Activated T-helper 1 cell treated with Interleukin-2 at 50 U/mL for 16 hours (primary cell): Measurements from ENCODE around the gene PTPRM.

Source experiments
- DNase-seq: peaks from one replicate; pipeline ENCODE4 v3.0.0-alpha.2; 2020; ENCODE audit warnings: low read depth

The PTPRM gene

DNA sequence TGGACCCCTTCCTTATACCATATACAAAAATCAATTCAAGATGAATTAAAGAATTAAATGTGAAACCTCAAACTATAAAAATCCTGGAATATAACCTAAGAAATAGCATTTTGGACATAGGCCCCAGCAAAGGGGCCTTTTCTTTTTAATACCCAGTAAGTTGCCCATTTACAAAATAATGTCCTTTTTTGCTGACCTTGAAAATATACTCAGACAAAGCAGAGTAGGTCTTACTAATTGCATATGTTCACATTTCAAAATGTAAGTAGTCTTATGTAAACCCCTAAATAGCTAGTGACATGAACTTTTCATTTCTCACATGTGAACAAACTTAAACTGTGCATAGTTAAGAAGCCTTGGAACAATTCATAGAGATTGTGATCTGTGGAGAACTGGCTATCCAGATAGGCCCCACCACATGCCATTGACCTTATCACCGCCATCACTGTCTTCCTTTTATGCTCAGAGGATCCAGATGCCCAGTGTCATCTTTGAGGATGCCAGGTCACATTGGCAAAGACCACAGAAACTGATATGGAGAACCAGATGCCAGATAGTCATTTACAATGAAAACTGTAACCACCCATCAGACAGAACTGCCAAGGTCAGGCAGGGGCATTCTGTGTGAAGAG lies 759.8 kb downstream of the PTPRM start:
- DNase-seq: no peak

DNA sequence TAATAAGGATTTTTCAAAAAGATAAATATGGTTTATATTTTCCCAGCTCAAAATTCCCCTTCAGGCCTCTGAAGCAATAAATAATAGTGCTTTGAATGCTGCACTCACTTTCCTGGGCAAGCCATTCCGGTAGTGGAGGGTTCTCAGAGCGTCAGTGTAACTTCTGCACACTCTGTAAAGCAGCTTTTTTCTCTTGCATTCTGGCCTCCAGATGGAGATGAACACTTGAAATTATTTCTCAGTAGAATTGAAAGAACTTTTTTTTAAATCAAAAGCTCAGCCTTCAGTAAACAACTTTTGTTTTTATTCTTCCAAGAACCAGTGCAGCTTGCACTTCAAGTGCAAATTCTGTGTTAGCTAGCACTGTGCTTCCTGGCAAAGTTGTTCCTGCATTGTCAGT lies 761.0 kb downstream of the PTPRM start:
- no peak for DNase-seq

DNA sequence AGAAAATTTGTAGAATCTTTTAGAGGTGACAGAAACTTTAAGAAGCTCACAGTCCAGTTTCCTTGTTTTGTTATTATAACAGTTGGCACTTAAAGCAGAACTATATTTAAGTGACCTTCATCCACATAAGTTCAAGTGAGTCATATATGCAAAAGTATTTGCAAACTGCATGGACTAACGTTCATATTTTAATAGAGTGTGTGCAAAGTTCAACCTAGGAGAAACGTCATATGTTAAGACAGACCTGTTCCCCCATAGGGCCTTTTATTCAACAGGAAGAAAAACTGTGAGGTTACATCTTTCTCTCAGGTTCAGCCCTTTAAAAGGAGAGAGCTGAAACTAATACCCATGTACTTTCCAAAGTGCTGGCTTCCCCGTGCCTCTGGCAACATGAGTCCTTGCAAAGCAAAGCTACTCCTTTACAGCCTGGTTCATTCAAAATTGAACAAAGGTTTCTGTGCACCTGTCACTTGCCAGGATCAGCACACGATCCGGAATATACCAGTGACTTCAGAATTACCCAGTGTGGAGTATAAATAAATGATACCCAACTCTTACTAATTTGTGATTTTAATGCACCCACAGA lies 762.2 kb downstream of the PTPRM start:
- DNase-seq: no peak

DNA sequence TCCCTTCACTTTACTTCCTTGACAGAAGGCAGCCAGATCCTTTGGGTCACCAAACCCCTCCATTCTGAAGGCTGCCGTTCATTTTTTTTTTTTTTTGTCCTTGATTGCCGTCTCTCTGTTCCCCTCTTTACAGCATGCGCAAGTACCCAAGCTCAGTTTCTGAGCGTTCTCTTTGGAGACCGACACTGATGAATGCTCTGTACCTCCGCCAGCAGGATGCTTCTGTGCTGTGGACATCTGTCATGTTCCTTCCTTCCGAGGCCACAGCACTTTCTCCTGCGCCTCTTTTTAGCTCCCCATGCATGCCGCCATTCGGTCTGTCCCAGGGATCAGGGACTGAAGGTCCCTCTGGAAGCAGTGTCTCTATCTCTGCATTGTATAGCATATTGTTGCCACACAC lies 763.5 kb downstream of the PTPRM start:
- no peak for DNase-seq

DNA sequence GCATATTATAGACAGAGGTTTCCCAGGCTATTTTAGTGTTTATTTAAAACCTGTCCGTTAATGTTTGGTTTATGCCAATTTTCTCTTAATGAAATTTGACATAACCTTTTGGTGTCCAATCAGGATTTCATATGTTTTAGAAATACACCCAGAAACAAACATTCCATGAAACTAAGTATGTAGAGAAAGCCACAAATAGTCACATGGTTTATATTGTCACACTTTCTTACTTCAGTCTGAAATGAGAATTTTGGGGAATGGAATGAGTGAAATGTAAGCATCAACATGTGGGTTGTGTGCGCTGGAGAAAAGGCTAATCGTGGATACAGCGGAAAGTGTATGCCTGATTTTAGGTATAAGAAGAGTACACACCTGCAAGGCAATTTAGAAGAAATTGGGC lies 765.2 kb downstream of the PTPRM start:
- no peak for DNase-seq

DNA sequence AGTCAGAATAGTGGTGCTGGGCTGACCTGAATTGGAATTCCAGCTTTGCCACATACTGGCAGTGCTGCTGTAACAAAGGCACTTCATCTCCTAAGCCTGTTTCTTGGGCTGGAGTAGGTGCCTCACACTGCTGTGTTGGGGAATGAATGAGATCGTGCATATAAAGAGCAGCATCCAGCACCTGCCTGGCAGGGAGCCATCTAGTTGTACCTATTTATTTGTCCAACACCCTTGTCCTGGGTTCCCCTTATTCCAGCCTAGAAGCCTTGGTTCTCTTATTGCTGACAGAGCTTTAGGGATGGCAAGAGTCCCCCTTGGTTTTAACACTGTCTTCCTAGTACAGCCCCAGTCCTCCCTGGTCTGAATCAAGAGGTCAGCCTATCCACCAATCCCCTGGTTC lies 766.8 kb downstream of the PTPRM start:
- no peak for DNase-seq

DNA sequence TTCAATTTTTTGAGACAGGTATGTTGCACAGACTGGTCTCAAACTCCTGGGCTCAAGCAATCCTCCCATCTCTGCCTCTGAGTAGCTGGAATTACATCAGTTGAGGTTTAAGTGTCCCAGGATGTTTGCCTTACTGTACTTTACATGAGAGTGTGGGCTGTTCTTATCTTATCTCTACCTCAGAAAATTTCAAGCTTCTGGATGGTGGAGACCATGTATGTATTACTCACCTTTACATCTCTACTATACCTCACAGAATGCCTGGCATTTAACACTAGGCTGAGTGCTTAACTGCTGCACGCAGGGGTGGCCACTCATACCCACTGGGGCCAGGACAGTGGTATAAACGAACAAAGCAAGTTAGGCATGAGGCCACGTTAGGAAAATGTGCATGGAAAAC lies 770.1 kb downstream of the PTPRM start:
- no peak for DNase-seq

DNA sequence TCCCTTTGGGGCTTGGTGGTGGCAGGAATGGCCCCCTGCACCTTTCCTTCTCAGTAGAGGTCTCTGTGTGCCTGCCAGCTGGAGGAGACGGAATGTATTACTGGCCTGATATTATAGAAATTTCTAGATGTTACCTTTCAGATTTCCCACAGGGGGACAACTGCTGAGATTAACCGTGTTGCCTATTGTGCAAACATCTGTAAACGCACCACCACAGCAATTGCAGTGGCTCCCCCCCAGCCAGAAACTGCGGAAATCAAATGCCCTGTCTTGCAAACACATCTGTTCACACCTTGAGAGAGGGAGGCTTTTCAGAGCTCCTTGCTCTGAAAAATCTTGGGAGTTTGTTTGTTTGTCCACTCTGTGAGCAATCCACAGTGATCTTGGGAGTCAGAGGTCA lies 772.1 kb downstream of the PTPRM start:
- DNase-seq: no peak

DNA sequence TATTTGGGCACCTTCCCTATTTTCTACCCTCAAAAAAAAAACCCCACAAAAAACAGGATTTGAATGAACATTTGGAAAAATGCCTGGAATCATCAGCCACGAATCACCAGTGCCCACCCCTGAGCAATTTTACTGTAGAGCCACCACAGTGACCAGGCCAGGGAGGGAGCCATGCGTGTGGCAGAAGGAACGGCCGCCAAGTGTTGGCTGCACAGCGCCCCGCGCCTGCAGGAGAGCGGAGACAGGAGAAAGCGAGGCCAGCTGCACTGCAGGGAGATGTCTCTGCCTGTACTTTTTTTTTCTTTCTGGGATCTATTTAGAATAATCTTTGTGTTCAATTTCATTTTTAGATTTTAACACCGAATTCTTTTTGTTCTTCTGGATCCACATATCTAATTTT lies 772.8 kb downstream of the PTPRM start:
- no peak for DNase-seq

DNA sequence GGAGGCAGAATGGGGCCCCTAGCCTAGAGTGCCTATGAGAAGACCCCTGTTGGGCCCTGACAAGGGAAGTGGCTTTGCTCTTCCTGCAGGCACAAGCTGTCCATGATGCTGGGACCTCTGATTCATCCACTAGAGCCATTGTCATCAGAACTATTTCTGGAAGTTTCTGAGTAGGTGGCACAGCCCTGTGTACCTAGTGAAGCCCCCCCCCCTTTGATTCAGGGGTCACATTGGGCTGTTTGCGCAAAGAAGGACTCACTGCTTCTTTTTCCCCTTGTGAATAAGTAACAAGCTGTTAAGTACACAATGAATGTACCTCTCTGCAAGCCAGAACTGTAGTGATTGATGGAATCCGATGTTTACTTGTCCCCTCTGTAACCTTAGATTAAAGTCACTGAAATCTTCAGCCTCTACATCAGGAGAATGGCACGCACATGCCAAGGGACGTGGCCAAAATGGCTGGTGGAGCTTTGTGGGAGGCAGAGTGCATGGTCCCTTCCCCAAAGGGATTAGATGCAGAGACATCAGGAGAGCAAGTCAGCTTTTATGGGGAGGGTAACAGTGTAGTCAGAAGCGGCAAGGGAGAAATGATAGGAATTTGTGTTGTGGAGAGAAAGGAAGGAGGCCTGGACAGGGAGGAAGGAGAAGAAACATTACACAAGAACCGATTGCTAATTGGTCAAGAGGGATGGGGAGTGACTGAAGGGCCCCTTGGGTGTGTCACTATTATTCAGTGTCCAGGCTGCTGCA lies 774.5 kb downstream of the PTPRM start:
- no peak for DNase-seq

DNA sequence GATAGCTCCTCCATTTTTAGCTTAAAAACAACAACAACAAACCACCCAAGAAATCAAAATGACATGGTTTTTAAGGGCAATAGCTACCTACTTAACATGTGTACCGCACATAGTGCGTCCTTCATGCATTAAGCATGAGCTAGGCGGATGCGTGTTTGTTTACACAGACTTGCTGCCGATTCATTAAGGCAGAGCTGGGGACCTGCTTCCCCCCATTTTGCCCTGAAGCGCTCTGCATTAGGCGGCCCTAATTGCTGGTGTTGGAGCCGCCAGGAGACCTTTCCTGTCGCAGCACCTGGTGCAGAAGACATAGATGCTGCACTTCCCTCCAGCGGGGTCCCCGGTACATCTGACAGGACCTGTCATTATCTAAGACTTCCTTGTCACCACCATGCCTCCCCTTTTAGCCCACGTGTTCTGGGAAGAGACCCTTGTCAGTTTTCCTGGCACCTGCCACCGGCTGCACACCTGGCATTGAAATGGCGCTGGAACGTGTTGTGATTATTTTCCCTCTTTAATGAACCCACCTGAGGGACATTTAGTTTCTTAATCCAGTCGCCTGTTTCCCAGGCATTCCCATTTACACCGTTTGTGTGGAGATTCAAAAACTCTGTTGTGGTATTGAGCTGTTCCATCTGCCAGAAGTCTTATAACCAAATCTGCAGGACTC lies 781.1 kb downstream of the PTPRM start:
- DNase-seq: no peak

DNA sequence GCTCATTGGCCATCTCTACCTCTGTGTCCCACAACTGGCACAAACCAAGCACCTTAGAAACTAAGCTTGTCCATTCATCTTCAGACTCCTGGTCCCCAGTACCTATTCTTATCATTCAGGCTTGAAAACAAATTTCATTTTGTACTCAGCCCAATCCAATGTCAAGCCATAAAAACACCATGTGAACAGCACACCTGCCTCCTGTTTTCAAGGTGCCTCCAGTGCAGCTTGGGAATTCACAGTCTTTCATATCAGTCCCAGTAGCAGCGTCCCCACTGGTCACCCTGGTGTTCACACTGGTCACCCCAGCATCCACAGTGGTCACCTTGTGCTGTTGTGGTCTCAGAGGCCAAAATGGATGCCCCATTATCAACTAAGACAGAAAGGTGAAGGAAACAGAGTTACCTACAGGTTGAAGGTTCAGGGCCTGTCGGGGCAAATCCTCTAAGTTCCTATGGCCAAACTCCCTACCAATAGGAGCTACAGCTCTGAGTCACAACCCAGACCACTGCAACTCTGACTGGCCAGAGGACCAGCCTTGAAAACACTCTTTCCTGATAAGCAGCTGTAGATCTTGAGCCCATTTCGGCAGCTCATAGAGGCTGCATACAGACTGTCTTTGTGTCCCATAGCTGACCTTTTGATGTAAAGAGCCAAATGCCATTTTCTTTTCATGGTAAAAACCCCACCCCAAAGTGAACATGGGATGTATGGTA lies 782.6 kb downstream of the PTPRM start:
- no peak for DNase-seq

DNA sequence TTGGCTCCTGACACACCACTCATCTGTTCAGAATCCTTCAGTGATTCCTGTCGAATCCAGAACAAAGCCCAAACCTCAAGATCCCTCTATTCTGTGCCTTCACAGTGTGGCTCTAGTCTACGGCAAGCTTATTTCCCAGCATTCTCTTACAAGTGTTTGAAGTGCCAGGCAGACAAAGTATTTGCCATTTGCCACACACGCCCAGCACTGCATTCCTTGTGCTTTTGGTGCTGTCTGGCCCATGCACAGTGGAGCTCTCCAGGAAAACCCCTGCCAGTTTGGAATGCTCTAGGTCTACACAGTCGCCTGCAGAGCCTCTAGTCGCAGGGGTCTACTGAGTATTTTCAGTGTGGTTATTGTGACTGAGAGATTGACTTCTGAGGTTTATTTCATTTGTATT lies 783.5 kb downstream of the PTPRM start:
- DNase-seq: no peak

DNA sequence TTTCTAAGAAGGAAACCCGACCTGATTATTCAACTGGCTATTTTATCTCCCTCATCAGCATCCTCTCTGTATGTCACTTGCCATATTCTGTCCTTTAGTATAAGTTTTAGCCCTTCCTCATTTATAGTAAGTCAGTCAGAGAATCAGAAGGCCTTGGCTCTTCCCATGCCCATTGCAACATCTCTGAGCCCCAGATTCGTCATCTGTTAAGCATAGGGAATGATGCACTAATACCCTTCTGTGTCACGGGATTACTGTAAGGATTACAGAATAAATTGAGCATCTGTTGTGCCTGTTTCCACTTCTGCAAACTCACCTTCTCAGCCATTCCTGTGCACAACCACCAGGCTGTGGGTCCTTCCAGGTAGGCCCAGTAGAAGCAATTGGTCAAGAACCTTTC lies 784.0 kb downstream of the PTPRM start:
- DNase-seq: no peak

DNA sequence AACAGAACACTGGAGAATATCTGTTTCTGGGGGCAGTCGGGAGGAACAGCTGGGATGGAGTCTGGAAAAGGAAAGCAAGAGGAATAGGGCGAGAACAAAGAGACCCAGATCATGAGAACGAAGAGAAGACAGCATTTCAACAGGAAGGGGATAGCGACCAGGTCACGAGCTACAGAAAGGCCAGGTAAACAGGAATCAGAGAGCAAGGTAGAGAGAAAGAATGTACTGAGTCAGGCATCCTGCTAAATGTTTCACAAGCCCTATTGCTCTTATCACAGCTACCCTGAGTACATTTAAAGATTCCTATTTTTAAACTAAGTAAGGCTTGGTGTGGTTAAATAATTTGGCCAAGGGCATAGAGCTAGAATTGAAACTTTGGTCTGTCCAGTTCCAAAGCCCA lies 787.2 kb downstream of the PTPRM start:
- no peak for DNase-seq

DNA sequence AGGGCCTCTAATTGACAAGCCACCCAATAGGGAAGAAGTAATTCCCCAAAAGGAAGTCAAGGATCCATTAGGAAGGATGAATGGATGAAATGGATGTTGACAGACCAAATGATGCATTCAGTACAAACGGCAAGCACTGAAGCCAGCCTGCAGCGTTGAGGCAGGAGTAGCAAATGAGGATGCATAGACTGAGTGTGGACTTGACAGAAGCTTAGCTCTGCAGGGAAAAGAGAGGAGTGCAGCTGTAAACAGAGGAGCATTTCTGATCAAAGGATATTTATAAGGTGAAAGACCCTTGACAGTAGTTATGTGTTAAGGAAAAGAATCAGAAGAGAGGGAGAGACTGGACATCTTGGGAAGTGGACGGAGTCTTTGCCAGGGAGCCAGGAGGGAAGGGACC lies 788.9 kb downstream of the PTPRM start:
- DNase-seq: no peak

DNA sequence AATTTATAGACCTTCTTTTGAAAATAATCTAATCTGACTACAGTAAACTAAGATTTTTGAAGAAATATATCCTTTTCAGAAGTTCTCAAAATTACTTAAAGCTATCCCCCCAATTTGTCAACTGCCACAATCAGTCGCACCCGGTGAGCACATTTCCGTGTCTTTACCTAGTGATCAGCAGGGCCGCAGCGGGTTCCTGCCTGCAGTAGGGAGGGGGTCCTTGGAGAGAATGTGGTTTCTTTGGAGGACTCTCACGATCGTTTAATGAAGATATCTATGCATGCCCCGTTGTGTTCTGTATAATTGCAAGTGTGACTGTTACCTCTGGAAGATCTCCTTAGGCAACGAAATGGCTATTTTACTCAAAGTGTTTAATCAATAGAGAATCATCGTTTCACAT lies 790.2 kb downstream of the PTPRM start:
- no peak for DNase-seq

DNA sequence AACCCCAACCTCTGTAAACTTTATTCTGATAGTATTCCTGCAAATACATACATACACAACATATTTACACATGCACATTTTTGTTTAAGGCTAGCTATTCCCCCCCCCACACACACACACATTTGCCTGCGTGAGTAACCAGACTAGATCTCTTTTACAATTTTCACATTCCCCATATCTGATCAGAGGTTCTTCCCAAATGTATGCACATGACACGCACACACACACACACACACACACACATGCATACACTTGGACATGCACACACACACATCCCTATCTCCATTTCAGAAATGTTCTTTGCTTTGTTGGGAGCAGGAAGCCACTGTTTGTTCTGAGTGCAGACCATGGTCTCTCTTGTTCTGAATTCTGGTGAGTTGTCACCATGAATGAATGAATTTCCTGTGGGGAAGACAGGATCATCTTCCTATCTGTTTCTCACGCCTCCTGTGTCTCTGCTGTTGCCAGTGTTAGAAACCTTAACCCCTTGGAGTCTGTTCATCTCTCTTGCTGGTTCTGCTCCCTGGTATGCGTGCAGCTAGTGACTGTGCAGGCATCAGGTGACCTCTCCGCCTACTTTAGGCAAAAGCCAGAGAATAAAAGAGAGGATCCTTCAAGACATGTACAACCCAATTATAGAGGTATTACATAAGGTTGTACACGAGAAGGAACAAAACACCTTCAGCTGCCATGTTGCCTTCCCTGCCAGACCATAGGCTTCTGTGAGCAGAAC lies 791.1 kb downstream of the PTPRM start:
- no peak for DNase-seq

DNA sequence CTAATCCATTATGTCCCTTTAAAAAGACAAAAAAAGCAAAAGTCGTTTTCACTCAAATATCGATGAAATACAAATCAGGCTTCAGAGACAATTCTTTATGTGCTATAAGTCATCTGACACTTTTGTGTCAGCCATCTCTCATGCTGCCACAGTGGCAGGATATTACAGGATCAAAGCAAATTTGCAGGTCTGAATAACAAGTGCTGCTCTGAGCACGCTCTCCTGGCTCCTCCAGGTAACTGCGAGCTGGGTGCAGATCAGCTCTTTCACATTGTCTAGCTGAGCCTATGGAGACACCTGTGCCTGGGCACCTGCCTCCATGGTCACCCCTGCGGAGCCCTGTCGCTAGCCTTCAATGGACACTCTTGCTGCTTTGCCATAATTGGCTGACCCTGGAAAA lies 792.0 kb downstream of the PTPRM start:
- DNase-seq: no peak

DNA sequence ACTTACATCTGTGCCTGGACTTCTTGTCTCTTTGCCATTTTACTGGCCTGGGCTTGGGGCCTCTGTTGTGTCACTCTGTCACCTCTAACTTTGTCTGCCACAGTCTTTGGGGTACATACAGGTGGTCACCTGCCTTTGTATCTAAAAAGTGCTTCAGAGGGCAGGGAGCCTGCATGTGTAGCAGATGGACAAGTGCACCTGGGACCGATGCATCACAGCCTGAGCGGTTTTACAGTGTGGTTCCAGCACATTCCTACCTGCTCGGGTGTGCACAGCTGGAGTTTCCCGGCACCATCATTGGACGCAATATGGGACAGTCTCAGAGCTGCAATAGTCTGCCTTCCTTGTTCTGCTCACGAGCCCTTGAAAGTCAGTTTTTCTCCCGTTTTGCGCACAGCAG lies 792.4 kb downstream of the PTPRM start:
- DNase-seq: no peak

DNA sequence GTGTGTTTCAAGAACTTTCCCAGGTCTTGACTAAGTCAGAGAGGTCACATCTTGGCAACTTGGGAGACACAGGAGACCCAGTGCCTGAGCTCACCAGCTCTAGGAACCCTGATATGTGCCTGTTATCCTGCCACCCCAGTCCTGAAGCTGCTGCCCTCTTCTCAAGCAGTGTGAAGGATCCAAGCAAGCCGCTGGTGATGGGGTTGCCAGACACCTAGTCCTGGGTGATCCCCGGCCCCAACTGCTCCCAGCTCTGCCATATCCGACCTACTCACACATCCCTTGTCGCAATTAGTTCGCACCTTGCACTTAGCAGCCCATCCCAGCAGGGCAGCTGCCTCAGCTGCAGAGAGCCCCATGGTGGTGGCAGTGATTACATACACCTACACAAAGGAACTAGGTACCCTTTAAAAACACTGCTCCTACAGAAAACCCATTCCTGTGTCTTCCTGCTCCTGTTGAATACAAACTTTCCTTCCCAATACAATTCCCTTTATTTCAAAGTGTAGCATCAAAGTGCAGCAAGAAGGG lies 794.9 kb downstream of the PTPRM start:
- DNase-seq: no peak

DNA sequence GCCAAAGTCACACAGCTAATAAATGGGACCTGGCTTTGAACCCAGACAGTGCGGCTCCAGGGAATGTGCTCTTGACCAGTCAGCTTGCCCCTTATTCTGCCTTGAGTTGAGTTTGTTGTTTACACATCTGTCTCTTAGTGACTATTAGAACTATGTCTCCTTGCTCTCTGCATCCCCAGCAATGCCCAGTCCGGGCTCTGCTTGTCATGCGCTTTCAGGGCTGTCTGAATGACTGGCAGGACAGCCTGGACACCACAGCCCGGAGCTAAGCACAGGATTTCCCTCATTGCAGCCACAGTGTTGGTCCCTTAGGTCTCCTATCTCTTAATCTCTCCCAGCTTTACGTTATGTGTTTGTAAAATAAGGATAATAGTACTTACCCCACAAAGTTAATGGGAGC lies 795.7 kb downstream of the PTPRM start:
- DNase-seq: no peak
